ENCODE results near the gene FZD7. TPM values are rescaled to one million over a fixed set of nuclear protein-coding genes. Genes with fewer than 3 reads are reported as not detected.

FZD7 gene
- 89.1 and 91.0 TPM in 2 replicates for total RNA-seq
- long read RNA-seq, transcript FZD7-201 (1 exons, 3,859 nt) = major isoform, 9 of 9 reads
- long read RNA-seq, partial matches to known transcripts = 0 of 9 reads
- long read RNA-seq, other reads (novel, unspliced or antisense) = 0 of 9 reads

DNA sequence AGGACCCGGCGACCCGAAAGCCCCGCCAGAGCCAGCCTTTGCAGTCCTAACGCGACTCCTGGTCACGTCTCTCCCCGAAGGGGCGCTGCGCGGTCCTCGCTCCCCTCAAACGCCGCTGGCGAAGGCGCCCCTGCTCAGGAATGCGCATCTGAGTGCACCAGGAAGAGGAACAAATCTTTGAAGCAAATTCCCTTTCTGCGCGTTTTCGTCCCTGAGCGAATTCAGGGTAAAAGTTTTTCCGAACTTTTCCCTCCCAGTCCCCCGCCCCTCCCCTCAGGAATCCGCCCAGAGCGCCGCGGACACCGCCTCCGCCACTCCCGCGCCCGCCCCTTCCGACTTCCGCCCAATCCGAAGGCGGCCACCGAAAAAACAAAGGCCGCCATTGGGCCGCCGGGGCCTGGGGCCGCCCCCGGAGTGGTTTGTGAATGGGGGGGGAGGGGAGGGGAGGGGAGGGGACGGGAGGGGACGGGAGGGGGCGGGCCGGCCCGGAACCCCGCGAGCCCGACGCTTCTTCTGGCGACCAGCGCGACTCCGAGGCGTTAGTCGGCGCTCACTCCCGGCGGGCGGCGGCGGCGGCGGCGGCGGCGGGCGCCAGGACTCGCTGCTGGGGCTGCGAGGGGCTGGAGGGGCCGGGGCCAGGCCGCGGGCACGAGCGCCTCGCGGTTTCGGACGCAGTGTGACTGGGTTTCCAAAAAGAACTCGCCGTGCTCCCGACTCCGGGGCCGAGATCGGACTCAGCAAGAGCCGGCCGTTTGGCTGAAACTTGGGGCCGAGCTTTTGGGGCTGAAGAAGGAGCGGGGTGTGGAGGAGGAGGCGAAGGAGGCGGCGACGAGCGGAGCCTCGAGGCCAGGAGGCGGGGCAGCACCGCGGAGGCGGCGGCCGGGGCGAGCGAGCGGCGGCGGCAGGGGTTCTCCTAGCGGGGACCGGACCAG lies at the start of gene FZD7:
Gene FZD7, plus strand, starts transcription at position 539 of the 932 bp plus-strand sequence. CDS start 793 bp downstream, outside the sequence.
- peak within 1 kb of the TSS; percentile 96 for H3K4me3 Mint-ChIP-seq
- peak; percentile 87 for DNase-seq (ENCODE audit: low read depth, low spot score)
- H3K9me3 Mint-ChIP-seq = no peaks in the 10 kb centered on the region
- H3K4me1 Mint-ChIP-seq = peaks cover 32% of the 10 kb centered on the region
- H3K27ac Mint-ChIP-seq (ENCODE audit: unreplicated experiment) = peak within 1 kb of the TSS; percentile 100
- TF ChIP-seq, protein P1, sequence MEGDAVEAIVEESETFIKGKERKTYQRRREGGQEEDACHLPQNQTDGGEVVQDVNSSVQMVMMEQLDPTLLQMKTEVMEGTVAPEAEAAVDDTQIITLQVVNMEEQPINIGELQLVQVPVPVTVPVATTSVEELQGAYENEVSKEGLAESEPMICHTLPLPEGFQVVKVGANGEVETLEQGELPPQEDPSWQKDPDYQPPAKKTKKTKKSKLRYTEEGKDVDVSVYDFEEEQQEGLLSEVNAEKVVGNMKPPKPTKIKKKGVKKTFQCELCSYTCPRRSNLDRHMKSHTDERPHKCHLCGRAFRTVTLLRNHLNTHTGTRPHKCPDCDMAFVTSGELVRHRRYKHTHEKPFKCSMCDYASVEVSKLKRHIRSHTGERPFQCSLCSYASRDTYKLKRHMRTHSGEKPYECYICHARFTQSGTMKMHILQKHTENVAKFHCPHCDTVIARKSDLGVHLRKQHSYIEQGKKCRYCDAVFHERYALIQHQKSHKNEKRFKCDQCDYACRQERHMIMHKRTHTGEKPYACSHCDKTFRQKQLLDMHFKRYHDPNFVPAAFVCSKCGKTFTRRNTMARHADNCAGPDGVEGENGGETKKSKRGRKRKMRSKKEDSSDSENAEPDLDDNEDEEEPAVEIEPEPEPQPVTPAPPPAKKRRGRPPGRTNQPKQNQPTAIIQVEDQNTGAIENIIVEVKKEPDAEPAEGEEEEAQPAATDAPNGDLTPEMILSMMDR (conservative IDR thresholded peaks at IDR 0.05) = peak; percentile 34
- H3K36me3 Mint-ChIP-seq (ENCODE audit: low read depth) = peaks cover 2% of the 10 kb centered on the region
- H3K27me3 Mint-ChIP-seq (ENCODE audit: low read depth) = peaks cover 4% of the 10 kb centered on the region

DNA sequence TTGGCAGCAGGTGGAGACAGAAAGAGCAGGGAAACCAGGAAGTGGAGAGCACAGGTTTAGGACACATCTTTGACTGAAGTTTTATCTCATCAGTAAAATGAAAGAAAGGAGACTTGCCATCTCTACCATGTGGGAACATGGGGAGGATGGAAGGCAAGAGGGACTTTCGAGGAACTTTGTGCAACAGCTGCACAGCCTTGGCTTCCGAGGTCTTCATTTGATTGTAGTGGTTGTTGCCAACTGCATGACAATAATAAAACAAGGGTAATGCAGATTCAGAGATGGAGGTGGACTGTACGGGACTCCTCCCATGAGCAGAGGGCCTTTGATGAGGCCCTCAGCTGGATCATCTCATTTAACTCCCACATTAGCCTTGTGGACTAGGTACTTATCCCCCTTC lies 49.3 kb upstream of the FZD7 start:
- DNase-seq (ENCODE audit: low read depth, low spot score) = no peak
- Mint-ChIP-seq H3K27ac (ENCODE audit: unreplicated experiment) (no peak overlapping the region), H3K4me1 (peaks cover 67% of the 10 kb centered on the region), H3K36me3 (ENCODE audit: low read depth) (no peaks in the 10 kb centered on the region), H3K27me3 (ENCODE audit: low read depth) (no peaks in the 10 kb centered on the region), H3K4me3 (peak overlapping the region; percentile 61), H3K9me3 (no peaks in the 10 kb centered on the region)
- TF ChIP-seq, protein P1 (conservative IDR thresholded peaks at IDR 0.05) = no peak

DNA sequence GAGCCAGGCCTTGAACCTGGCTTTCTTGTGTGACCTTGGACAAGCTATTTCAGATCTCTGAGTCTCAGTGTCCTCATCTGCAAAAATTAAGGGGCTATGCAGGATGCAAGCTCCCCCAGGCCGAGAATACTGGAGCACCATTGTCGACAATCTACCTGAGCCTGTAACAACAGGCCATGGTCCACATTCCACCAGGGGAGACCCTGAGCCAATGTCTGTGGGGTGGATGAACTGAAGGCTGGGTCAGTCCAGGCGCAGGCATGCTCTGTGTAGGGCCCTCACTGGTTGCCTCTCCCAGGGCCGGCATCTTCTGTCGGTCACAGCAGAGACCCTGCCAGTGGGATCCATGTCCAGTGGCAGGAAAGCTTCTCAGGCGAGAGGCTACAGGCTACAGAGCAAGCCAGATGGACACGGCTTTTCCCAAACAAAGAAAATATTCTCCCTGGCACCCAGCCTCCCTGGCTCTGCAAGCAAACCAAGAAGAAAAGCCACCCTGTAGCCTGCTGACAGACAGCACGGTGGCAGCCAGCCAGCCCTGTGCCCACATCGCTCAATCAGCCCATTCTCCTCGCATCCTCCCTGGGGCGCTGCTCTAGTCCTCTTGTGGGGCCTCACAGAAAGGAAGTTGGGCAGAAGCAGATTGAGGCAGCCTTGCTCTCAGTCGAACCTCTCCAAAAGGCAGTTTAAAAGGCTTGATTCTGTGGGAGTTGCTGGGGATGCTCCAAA lies 48.7 kb upstream of the FZD7 start:
- no peaks in the 10 kb centered on the region for H3K27me3 Mint-ChIP-seq (ENCODE audit: low read depth)
- no peak for DNase-seq (ENCODE audit: low read depth, low spot score)
- peaks cover 70% of the 10 kb centered on the region for H3K4me1 Mint-ChIP-seq
- TF ChIP-seq, protein P1 (conservative IDR thresholded peaks at IDR 0.05) = no peak
- H3K27ac Mint-ChIP-seq (ENCODE audit: unreplicated experiment) = peak overlapping the region; percentile 50
- no peaks in the 10 kb centered on the region for H3K9me3 Mint-ChIP-seq
- H3K4me3 Mint-ChIP-seq = no peak overlapping the region
- no peaks in the 10 kb centered on the region for H3K36me3 Mint-ChIP-seq (ENCODE audit: low read depth)

- Mint-ChIP-seq H3K27me3 (ENCODE audit: low read depth) (no peaks in the 10 kb centered on the region), H3K4me1 (peaks cover 61% of the 10 kb centered on the region), H3K9me3 (no peaks in the 10 kb centered on the region), H3K36me3 (ENCODE audit: low read depth) (no peaks in the 10 kb centered on the region), H3K27ac (ENCODE audit: unreplicated experiment) (peak overlapping the region; percentile 78), H3K4me3 (no peak overlapping the region)
- no peak for DNase-seq (ENCODE audit: low read depth, low spot score)
- TF ChIP-seq, protein P1 (conservative IDR thresholded peaks at IDR 0.05) = no peak
Measured at GRCh38 chr2:201985728-201986462, 47.8 kb upstream of the FZD7 start.

DNA sequence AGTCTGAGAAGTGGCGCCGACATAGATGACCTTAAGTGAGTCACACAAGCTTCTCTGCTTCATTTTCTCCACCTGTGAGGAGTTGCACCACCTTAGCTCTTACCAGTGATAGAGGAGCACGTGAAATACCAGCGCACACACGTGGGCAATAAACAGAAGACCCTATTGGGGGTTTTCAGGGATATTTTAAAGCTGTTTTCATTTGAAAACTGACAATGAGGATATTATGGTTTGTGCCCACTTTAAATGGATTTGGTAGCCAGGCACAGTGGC lies 47.3 kb upstream of the FZD7 start:
- H3K4me3 Mint-ChIP-seq = no peak overlapping the region
- H3K4me1 Mint-ChIP-seq = peaks cover 62% of the 10 kb centered on the region
- H3K36me3 Mint-ChIP-seq (ENCODE audit: low read depth) = no peaks in the 10 kb centered on the region
- H3K27ac Mint-ChIP-seq (ENCODE audit: unreplicated experiment) = no peak overlapping the region
- DNase-seq (ENCODE audit: low read depth, low spot score) = no peak
- H3K9me3 Mint-ChIP-seq = no peaks in the 10 kb centered on the region
- no peaks in the 10 kb centered on the region for H3K27me3 Mint-ChIP-seq (ENCODE audit: low read depth)
- TF ChIP-seq, protein P1 (conservative IDR thresholded peaks at IDR 0.05) = no peak

Measured in neural crest cell (in vitro differentiated cells).